Panc1 (cell line): ENCODE data around the gene KLF15. TPM values are rescaled to one million over a fixed set of nuclear protein-coding genes. Genes with fewer than 3 reads are reported as not detected.

ENCODE experiments used
- ATAC-seq: fragments of 200-7000 bp; cut with Tn5 transposase; 2 replicates; pipeline ENCODE4 v1.9.1; 2020; ENCODE audit warnings: mild to moderate bottlenecking, moderate library complexity
- BruUV-seq: library from RNA; stranded (reverse); fragments of 400-500 nt; replicated peaks from 2 replicates; lab custom pipeline; 2021; lab: Mats Ljungman, UMichigan
- CTCF ChIA-PET: fragments of 300-600 bp; sonication (Branson Sonifier 250); formaldehyde crosslinking; loops from one replicate; lab custom pipeline; 2022; ENCODE audit warnings: antibody characterized with exemption; lab: Charles Lee
- POLR2A ChIA-PET: fragments of 300-600 bp; sonication (Branson Sonifier 250); formaldehyde crosslinking; loops from one replicate; lab custom pipeline; 2022; ENCODE audit warnings: antibody characterized with exemption; lab: Charles Lee
- DNase-seq: peaks from one replicate; pipeline ENCODE4 v3.0.0-alpha.2; 2010; ENCODE audit warnings: low read depth, low spot score
- H3K27ac ChIP-seq: 2 replicates; pipeline ENCODE4 v1.5.1; 2011; ENCODE audit warnings: mild to moderate bottlenecking, low read length, inconsistent platforms
- H3K27me3 ChIP-seq: fragments of 200-500 bp; sonication (Bioruptor generic); 2 replicates; pipeline ENCODE4 v1.6.0; 2014; ENCODE audit warnings: low read length, inconsistent platforms; ENCODE audit not compliant: control insufficient read depth, insufficient read depth
- H3K36me3 ChIP-seq: fragments of 200-500 bp; sonication (Bioruptor generic); 2 replicates; pipeline ENCODE4 v1.5.1; 2014; ENCODE audit warnings: inconsistent platforms, mild to moderate bottlenecking, low read length, moderate library complexity; ENCODE audit not compliant: control insufficient read depth, insufficient read depth
- H3K4me1 ChIP-seq: 2 replicates; pipeline ENCODE4 v1.5.1; 2011; ENCODE audit warnings: inconsistent platforms, mild to moderate bottlenecking, low read length, moderate library complexity; ENCODE audit not compliant: control insufficient read depth, insufficient read depth
- H3K4me3 ChIP-seq, 2 experiments: 2 replicates each; pipeline ENCODE4 v1.5.1; 2011 to 2012; ENCODE audit warnings: low read depth in 2 of 2, low read length in 2 of 2, mild to moderate bottlenecking in 2 of 2, inconsistent platforms in 1 of 2, moderate library complexity in 1 of 2
- H3K9me3 ChIP-seq: fragments of 200-500 bp; sonication (Bioruptor generic); 2 replicates; pipeline ENCODE4 v1.5.1; 2014; ENCODE audit warnings: low read depth, mild to moderate bottlenecking, inconsistent platforms, low read length, moderate library complexity; ENCODE audit not compliant: control insufficient read depth, insufficient read depth
- CTCF ChIP-seq: fragments of 450-650 bp; IDR thresholded peaks from 2 replicates; pipeline ENCODE4 v1.5.1; 2017; ENCODE audit warnings: mild to moderate bottlenecking
- POLR2AphosphoS5 ChIP-seq: IDR thresholded peaks from 2 replicates; pipeline ENCODE4 v1.6.1; 2012; ENCODE audit warnings: mild to moderate bottlenecking, low read depth, low read length, moderate library complexity
- REST ChIP-seq, 2 experiments: IDR thresholded peaks; 2 replicates each; pipeline ENCODE4 v1.6.1; 2011 to 2012; ENCODE audit warnings: low read depth in 2 of 2, control low read depth in 1 of 2, low read length in 1 of 2, mild to moderate bottlenecking in 1 of 2, moderate library complexity in 1 of 2; ENCODE audit not compliant: insufficient read depth in 1 of 2
- SIN3A ChIP-seq: IDR thresholded peaks from 2 replicates; pipeline ENCODE4 v1.6.1; 2012; ENCODE audit warnings: low read depth, mild to moderate bottlenecking, low read length, moderate library complexity, borderline replicate concordance; ENCODE audit not compliant: insufficient read depth
- TCF7L2 ChIP-seq: IDR thresholded peaks from 2 replicates; pipeline ENCODE4 v1.6.1; 2011; ENCODE audit warnings: mild to moderate bottlenecking, low read depth, low read length, inconsistent platforms
- in situ Hi-C: cut with HindIII; loops from 2 replicates; pipeline ENCODE4 v1.10.0; 2016; ENCODE audit warnings: low sequenced_read_pairs, low pct_unique_long_range_greater_than_20kb
- intact Hi-C: fragments of 100-400 bp; cut with micrococcal nuclease; formaldehyde crosslinking; loops from one replicate; pipeline ENCODE4 v1.10.0; 2022; ENCODE audit not compliant: unreplicated experiment
- total RNA-seq: library from RNA; stranded (reverse); gene quantifications from one replicate; pipeline ENCODE4 v1.2.1, GENCODE V29; 2021; ENCODE audit not compliant: unreplicated experiment

Gene KLF15
- total RNA-seq, 1 experiment from 2014 or later: 0.10 TPM

- BruUV-seq: no TSS peak
- H3K4me1 ChIP-seq: no peaks in the 10 kb centered on the region
- in situ Hi-C loops: no loop called here
- ATAC-seq: no peak
- POLR2A ChIA-PET: no interaction called here
- no peak overlapping the region for H3K4me3 ChIP-seq
- no peak overlapping the region for H3K27ac ChIP-seq
- CTCF ChIA-PET: no interaction called here
- TF ChIP-seq POLR2AphosphoS5 (no peak), SIN3A (no peak), TCF7L2 (no peak), REST (IDR thresholded peaks at IDR 0.05; ENCODE audit: insufficient read depth in 1 of 2, low read depth in 2 of 2, low read length in 1 of 2) (no peak), CTCF (no peak)
- intact Hi-C loops: no loop called here
- no peak for DNase-seq
- no peaks in the 10 kb centered on the region for H3K9me3 ChIP-seq
- no peaks in the 10 kb centered on the region for H3K36me3 ChIP-seq
- H3K27me3 ChIP-seq: peaks cover 6% of the 10 kb centered on the region; the same call in 1 of the 2 replicates
Observed at GRCh38 chr3:126369490-126369889, 12.3 kb upstream of the KLF15 start.

- in situ Hi-C loops (no loop called here), intact Hi-C loops (no loop called here)
- Histone ChIP-seq H3K9me3 (no peaks in the 10 kb centered on the region), H3K4me1 (no peaks in the 10 kb centered on the region), H3K36me3 (no peaks in the 10 kb centered on the region), H3K27ac (no peak overlapping the region), H3K27me3 (peaks cover 7% of the 10 kb centered on the region; the same call in 1 of the 2 replicates), H3K4me3 (no peak overlapping the region)
- TF ChIP-seq TCF7L2: no peak
- BruUV-seq: no TSS peak
- POLR2A ChIA-PET: no interaction called here
- no peak for ATAC-seq
- CTCF ChIA-PET: no interaction called here
- no peak for DNase-seq
Observed at GRCh38 chr3:126367316-126367805, 10.2 kb upstream of the KLF15 start.

- Histone ChIP-seq H3K27me3 (peaks cover 12% of the 10 kb centered on the region), H3K27ac (no peak overlapping the region), H3K4me3 (no peak overlapping the region), H3K36me3 (no peaks in the 10 kb centered on the region), H3K4me1 (no peaks in the 10 kb centered on the region), H3K9me3 (no peaks in the 10 kb centered on the region)
- no peak for DNase-seq
- intact Hi-C loops (no loop called here), in situ Hi-C loops (no loop called here)
- POLR2A ChIA-PET: no interaction called here
- CTCF ChIA-PET: no interaction called here
- TF ChIP-seq REST (IDR thresholded peaks at IDR 0.05; ENCODE audit: insufficient read depth in 1 of 2, low read depth in 2 of 2, low read length in 1 of 2) (no peak), CTCF (no peak), SIN3A (no peak), TCF7L2 (no peak), POLR2AphosphoS5 (no peak)
- ATAC-seq: 0 out of 2 replicates have a peak, but pooled peaks have one; percentile 47
- BruUV-seq: no TSS peak
Observed at GRCh38 chr3:126365351-126366277, 8.4 kb upstream of the KLF15 start.
